ENCODE results near the gene DIS3L2. TPM values are rescaled to one million over a fixed set of nuclear protein-coding genes. Genes with fewer than 3 reads are reported as not detected.
"Not testable (repeated sequence)": the region's sequence is repeated elsewhere in the genome, so short reads cannot be mapped to it uniquely, and the experiment has no call there.

Gene DIS3L2
- total and polyA plus RNA-seq, 3 experiments from 2014 or later: 16.4 to 29.5 (median 28.6) TPM

GRCh38 chr2:232028071-232028470 is 66.6 kb downstream of the DIS3L2 start:
- H3K36me3 ChIP-seq (ENCODE audit: insufficient read depth, low read length): peaks cover 12% of the 10 kb centered on the region
- CTCF ChIA-PET: no interaction called here
- POLR2A ChIA-PET: no interaction called here
- Mint-ChIP-seq H3K4me3 (no peak overlapping the region), H3K4me1 (peaks cover 15 to 27% (median 24%) of the 10 kb centered on the region in 3 donors), H3K27ac (peak overlapping the region in 1 of 8 donors; percentile 45), H3K36me3 (peaks cover 31 to 75% (median 41%) of the 10 kb centered on the region in 3 donors), H3K9me3 (peaks cover 0 to 2% (median 0%) of the 10 kb centered on the region in 5 donors), H3K27me3 (no peaks in the 10 kb centered on the region)
- DNase-seq: no peak
- H3K27me3 ChIP-seq (ENCODE audit: insufficient read depth, low read length, poor library complexity, severe bottlenecking): no peaks in the 10 kb centered on the region
- H3K4me1 ChIP-seq (ENCODE audit: insufficient read depth, low read length): no peaks in the 10 kb centered on the region
- H3K9me3 ChIP-seq (ENCODE audit: low read length): no peaks in the 10 kb centered on the region
- H3K4me3 ChIP-seq (ENCODE audit: low read length): no peak overlapping the region
- no peak overlapping the region for H3K27ac ChIP-seq (ENCODE audit: low read depth, low read length)

GRCh38 chr2:232028631-232029030 is 67.1 kb downstream of the DIS3L2 start:
- Mint-ChIP-seq H3K27ac (peak overlapping the region in 4 of 8 donors; percentile 5 to 72 (median 48)), H3K27me3 (no peaks in the 10 kb centered on the region), H3K4me3 (no peak overlapping the region), H3K9me3 (peaks cover 0 to 2% (median 0%) of the 10 kb centered on the region in 5 donors), H3K36me3 (peaks cover 35 to 81% (median 47%) of the 10 kb centered on the region in 3 donors), H3K4me1 (peaks cover 20 to 31% (median 28%) of the 10 kb centered on the region in 3 donors)
- H3K4me1 ChIP-seq (ENCODE audit: insufficient read depth, low read length): no peaks in the 10 kb centered on the region
- H3K4me3 ChIP-seq (ENCODE audit: low read length): no peak overlapping the region
- ChIA-PET POLR2A (no interaction called here), CTCF (no interaction called here)
- H3K27me3 ChIP-seq (ENCODE audit: insufficient read depth, low read length, poor library complexity, severe bottlenecking): no peaks in the 10 kb centered on the region
- H3K36me3 ChIP-seq (ENCODE audit: insufficient read depth, low read length): peaks cover 12% of the 10 kb centered on the region
- no peak overlapping the region for H3K27ac ChIP-seq (ENCODE audit: low read depth, low read length)
- no peak for DNase-seq
- H3K9me3 ChIP-seq (ENCODE audit: low read length): no peaks in the 10 kb centered on the region

GRCh38 chr2:232029346-232029745 is 67.8 kb downstream of the DIS3L2 start:
- Histone ChIP-seq H3K9me3 (ENCODE audit: low read length) (no peaks in the 10 kb centered on the region), H3K4me1 (ENCODE audit: insufficient read depth, low read length) (no peaks in the 10 kb centered on the region), H3K4me3 (ENCODE audit: low read length) (no peak overlapping the region), H3K36me3 (ENCODE audit: insufficient read depth, low read length) (peaks cover 12% of the 10 kb centered on the region), H3K27me3 (ENCODE audit: insufficient read depth, low read length, poor library complexity, severe bottlenecking) (no peaks in the 10 kb centered on the region), H3K27ac (ENCODE audit: low read depth, low read length) (no peak overlapping the region)
- Mint-ChIP-seq H3K4me3 (no peak overlapping the region), H3K27me3 (peaks cover 0 to 1% of the 10 kb centered on the region in 2 donors), H3K36me3 (peaks cover 42 to 85% (median 54%) of the 10 kb centered on the region in 3 donors), H3K9me3 (peaks cover 0 to 2% (median under 1%) of the 10 kb centered on the region in 5 donors), H3K4me1 (peaks cover 26 to 34% (median 31%) of the 10 kb centered on the region in 3 donors), H3K27ac (peak overlapping the region in 3 of 8 donors; percentile 38 to 62 (median 47))
- CTCF ChIA-PET: no interaction called here
- DNase-seq: no peak
- POLR2A ChIA-PET: no interaction called here

- ChIA-PET CTCF (no interaction called here), POLR2A (no interaction called here)
- Mint-ChIP-seq H3K4me1 (peaks cover 35 to 38% (median 36%) of the 10 kb centered on the region in 3 donors), H3K27me3 (peaks cover 0 to 1% of the 10 kb centered on the region in 2 donors), H3K9me3 (peaks cover 2 to 9% (median 3%) of the 10 kb centered on the region in 5 donors), H3K36me3 (peaks cover 47 to 87% (median 63%) of the 10 kb centered on the region in 3 donors), H3K4me3 (no peak overlapping the region), H3K27ac (no peak overlapping the region)
- H3K9me3 ChIP-seq (ENCODE audit: low read length): no peaks in the 10 kb centered on the region
- peaks cover 12% of the 10 kb centered on the region for H3K36me3 ChIP-seq (ENCODE audit: insufficient read depth, low read length)
- H3K4me1 ChIP-seq (ENCODE audit: insufficient read depth, low read length): no peaks in the 10 kb centered on the region
- no peak overlapping the region for H3K4me3 ChIP-seq (ENCODE audit: low read length)
- no peak for DNase-seq
- no peaks in the 10 kb centered on the region for H3K27me3 ChIP-seq (ENCODE audit: insufficient read depth, low read length, poor library complexity, severe bottlenecking)
- no peak overlapping the region for H3K27ac ChIP-seq (ENCODE audit: low read depth, low read length)
Measured at GRCh38 chr2:232030229-232030628, 68.7 kb downstream of the DIS3L2 start.

- H3K27me3 Mint-ChIP-seq; H3K9me3 ChIP-seq (ENCODE audit: low read length): not testable (repeated sequence)
- peaks cover 4 to 13% (median 11%) of the 10 kb centered on the region in 5 donors for H3K9me3 Mint-ChIP-seq
Measured at GRCh38 chr2:232035292-232035691, 73.8 kb downstream of the DIS3L2 start.

GRCh38 chr2:232036876-232037275 is 75.4 kb downstream of the DIS3L2 start:
- H3K4me3 ChIP-seq (ENCODE audit: low read length); H3K27me3 Mint-ChIP-seq; H3K27ac Mint-ChIP-seq; H3K27me3 ChIP-seq (ENCODE audit: insufficient read depth, low read length, poor library complexity, severe bottlenecking); H3K4me3 Mint-ChIP-seq; H3K9me3 ChIP-seq (ENCODE audit: low read length); DNase-seq; H3K27ac ChIP-seq (ENCODE audit: low read depth, low read length); POLR2A ChIA-PET; CTCF ChIA-PET; H3K36me3 ChIP-seq (ENCODE audit: insufficient read depth, low read length); H3K4me1 ChIP-seq (ENCODE audit: insufficient read depth, low read length): not testable (repeated sequence)
- H3K4me1 Mint-ChIP-seq: peaks cover 44 to 50% (median 49%) of the 10 kb centered on the region in 3 donors
- H3K36me3 Mint-ChIP-seq: peaks cover 51 to 70% (median 56%) of the 10 kb centered on the region in 3 donors
- peaks cover 2 to 13% (median 11%) of the 10 kb centered on the region in 5 donors for H3K9me3 Mint-ChIP-seq

More at GRCh38 chr2:232035292-232035691, 73.8 kb downstream of the DIS3L2 start:
- H3K27ac ChIP-seq (ENCODE audit: low read depth, low read length); POLR2A ChIA-PET; H3K27me3 ChIP-seq (ENCODE audit: insufficient read depth, low read length, poor library complexity, severe bottlenecking); H3K36me3 ChIP-seq (ENCODE audit: insufficient read depth, low read length); H3K4me3 ChIP-seq (ENCODE audit: low read length); H3K27ac Mint-ChIP-seq; DNase-seq; CTCF ChIA-PET; H3K4me1 ChIP-seq (ENCODE audit: insufficient read depth, low read length): not testable (repeated sequence)
- Mint-ChIP-seq H3K36me3 (peaks cover 53 to 79% (median 69%) of the 10 kb centered on the region in 3 donors), H3K4me3 (peak overlapping the region in 1 of 7 donors; percentile 26), H3K4me1 (peaks cover 41 to 47% (median 44%) of the 10 kb centered on the region in 3 donors)

GRCh38 chr2:232038251-232038880 is 76.9 kb downstream of the DIS3L2 start:
- no peaks in the 10 kb centered on the region for H3K36me3 ChIP-seq (ENCODE audit: insufficient read depth, low read length)
- CTCF ChIA-PET: no interaction called here
- no peak overlapping the region for H3K4me3 ChIP-seq (ENCODE audit: low read length)
- peaks cover 7% of the 10 kb centered on the region for H3K4me1 ChIP-seq (ENCODE audit: insufficient read depth, low read length)
- Mint-ChIP-seq H3K27me3 (peaks cover 0 to 1% of the 10 kb centered on the region in 2 donors), H3K4me3 (no peak overlapping the region), H3K9me3 (peaks cover 2 to 13% (median 11%) of the 10 kb centered on the region in 5 donors), H3K36me3 (peaks cover 41 to 62% (median 42%) of the 10 kb centered on the region in 3 donors), H3K4me1 (peaks cover 37 to 50% (median 43%) of the 10 kb centered on the region in 3 donors), H3K27ac (peak overlapping the region in 1 of 8 donors; percentile 2)
- H3K27ac ChIP-seq (ENCODE audit: low read depth, low read length): no peak overlapping the region
- H3K27me3 ChIP-seq (ENCODE audit: insufficient read depth, low read length, poor library complexity, severe bottlenecking): no peaks in the 10 kb centered on the region
- POLR2A ChIA-PET: no interaction called here
- peak in 1 of 5 donors; percentile 2 for DNase-seq
- H3K9me3 ChIP-seq (ENCODE audit: low read length): no peaks in the 10 kb centered on the region

- ChIA-PET POLR2A (no interaction called here), CTCF (no interaction called here)
Measured at GRCh38 chr2:232038881-232039485, 77.5 kb downstream of the DIS3L2 start.

More at GRCh38 chr2:232038881-232039485, 77.5 kb downstream of the DIS3L2 start:
- H3K4me1 Mint-ChIP-seq: peaks cover 37 to 47% (median 42%) of the 10 kb centered on the region in 3 donors
- peaks cover 2 to 13% (median 11%) of the 10 kb centered on the region in 5 donors for H3K9me3 Mint-ChIP-seq
- H3K4me3 Mint-ChIP-seq: no peak overlapping the region
- no peak for DNase-seq
- H3K27ac Mint-ChIP-seq: no peak overlapping the region
- Histone ChIP-seq H3K27ac (ENCODE audit: low read depth, low read length) (no peak overlapping the region), H3K9me3 (ENCODE audit: low read length) (no peaks in the 10 kb centered on the region), H3K4me1 (ENCODE audit: insufficient read depth, low read length) (peaks cover 7% of the 10 kb centered on the region), H3K4me3 (ENCODE audit: low read length) (no peak overlapping the region), H3K27me3 (ENCODE audit: insufficient read depth, low read length, poor library complexity, severe bottlenecking) (no peaks in the 10 kb centered on the region), H3K36me3 (ENCODE audit: insufficient read depth, low read length) (no peaks in the 10 kb centered on the region)
- no peaks in the 10 kb centered on the region for H3K27me3 Mint-ChIP-seq
- peaks cover 35 to 57% (median 38%) of the 10 kb centered on the region in 3 donors for H3K36me3 Mint-ChIP-seq

Data from CD8-positive, alpha-beta memory T cell (primary cell).